Vagina (tissue), 2 donors: ENCODE measurements around the gene CALN1.

ENCODE experiments used
- CTCF ChIP-seq, 3 experiments: fragments of 450-650 bp in 2 of 3; fragments of 200-600 bp in 1 of 3; sonication (generic) in 1 of 3; IDR thresholded peaks; one replicate each; pipeline ENCODE4 v1.5.1; 2017 to 2019; ENCODE audit warnings: antibody characterized with exemption in 3 of 3, mild to moderate bottlenecking in 2 of 3, moderate library complexity in 2 of 3
- POLR2A ChIP-seq, 2 donors: fragments of 450-650 bp; IDR thresholded peaks; one replicate each; pipeline ENCODE4 v1.6.1; 2017; ENCODE audit warnings: antibody characterized with exemption in 2 of 2, mild to moderate bottlenecking in 2 of 2, moderate library complexity in 2 of 2
- POLR2AphosphoS5 ChIP-seq, 2 donors: sonication (generic); formaldehyde crosslinking; IDR thresholded peaks; one replicate each; pipeline ENCODE4 v1.9.0; 2017; ENCODE audit warnings: antibody characterized with exemption in 2 of 2, mild to moderate bottlenecking in 2 of 2, low read depth in 1 of 2; ENCODE audit not compliant: insufficient read depth in 1 of 2

- TF ChIP-seq POLR2A (IDR thresholded peaks at IDR 0.05), result no peak
- TF ChIP-seq CTCF (IDR thresholded peaks at IDR 0.05), result no peak
- TF ChIP-seq POLR2AphosphoS5 (IDR thresholded peaks at IDR 0.05; ENCODE audit: insufficient read depth in 1 of 2, low read depth in 1 of 2), result no peak
Observed at GRCh38 chr7:72097226-72097625, 314.9 kb downstream of the CALN1 start.
